Measurements from ENCODE around the gene SLC9A6. TPM values are rescaled to one million over a fixed set of nuclear protein-coding genes. Genes with fewer than 3 reads are reported as not detected.
A peak's percentile ranks its signal among the peaks of the same experiment; 100 is the strongest.

Gene SLC9A6
- total and polyA plus RNA-seq, 11 donors: 10.6 to 23.2 (median 15.6) TPM

DNA sequence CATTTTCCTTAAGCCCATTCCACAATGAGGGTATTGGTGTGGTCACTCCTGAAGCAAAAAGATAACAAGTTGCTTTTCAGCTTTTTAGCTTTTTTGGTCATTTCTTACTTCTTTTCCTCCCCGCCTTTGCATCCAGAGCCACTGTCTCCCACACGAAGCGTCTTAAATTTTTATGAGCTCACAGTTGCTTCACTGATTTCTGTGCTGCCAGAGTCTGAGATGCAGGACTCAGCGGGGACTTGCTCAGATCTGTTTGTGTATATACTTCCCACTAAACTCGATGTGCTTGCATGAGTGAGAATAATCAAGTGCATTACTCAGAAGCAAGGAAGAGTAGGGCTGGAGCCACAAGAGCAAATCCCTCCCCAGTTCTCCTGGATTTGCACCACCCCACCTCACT lies 81.9 kb downstream of the SLC9A6 start:
- ATAC-seq (no peak), DNase-seq (no peak)
- H3K4me3 ChIP-seq: no peak overlapping the region
- peaks cover 0 to 3% (median 0%) of the 10 kb centered on the region in 9 donors for H3K27me3 ChIP-seq
- WGBS, 4 donors: 73 to 85% (median 81%) methylated on average over 5 of the region's 5 CpGs
- peaks cover 0 to 23% (median 1%) of the 10 kb centered on the region in 12 donors for H3K4me1 ChIP-seq
- H3K9me3 ChIP-seq: no peaks in the 10 kb centered on the region
- intact Hi-C loops (cut with DNase I): no loop called here
- peak overlapping the region in 1 of 12 donors; percentile 48 for H3K27ac ChIP-seq
- no peak for TF ChIP-seq POLR2A (IDR thresholded peaks at IDR 0.05)
- TF ChIP-seq, protein P1, sequence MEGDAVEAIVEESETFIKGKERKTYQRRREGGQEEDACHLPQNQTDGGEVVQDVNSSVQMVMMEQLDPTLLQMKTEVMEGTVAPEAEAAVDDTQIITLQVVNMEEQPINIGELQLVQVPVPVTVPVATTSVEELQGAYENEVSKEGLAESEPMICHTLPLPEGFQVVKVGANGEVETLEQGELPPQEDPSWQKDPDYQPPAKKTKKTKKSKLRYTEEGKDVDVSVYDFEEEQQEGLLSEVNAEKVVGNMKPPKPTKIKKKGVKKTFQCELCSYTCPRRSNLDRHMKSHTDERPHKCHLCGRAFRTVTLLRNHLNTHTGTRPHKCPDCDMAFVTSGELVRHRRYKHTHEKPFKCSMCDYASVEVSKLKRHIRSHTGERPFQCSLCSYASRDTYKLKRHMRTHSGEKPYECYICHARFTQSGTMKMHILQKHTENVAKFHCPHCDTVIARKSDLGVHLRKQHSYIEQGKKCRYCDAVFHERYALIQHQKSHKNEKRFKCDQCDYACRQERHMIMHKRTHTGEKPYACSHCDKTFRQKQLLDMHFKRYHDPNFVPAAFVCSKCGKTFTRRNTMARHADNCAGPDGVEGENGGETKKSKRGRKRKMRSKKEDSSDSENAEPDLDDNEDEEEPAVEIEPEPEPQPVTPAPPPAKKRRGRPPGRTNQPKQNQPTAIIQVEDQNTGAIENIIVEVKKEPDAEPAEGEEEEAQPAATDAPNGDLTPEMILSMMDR (IDR thresholded peaks at IDR 0.05): no peak
- no peaks in the 10 kb centered on the region for H3K36me3 ChIP-seq

DNA sequence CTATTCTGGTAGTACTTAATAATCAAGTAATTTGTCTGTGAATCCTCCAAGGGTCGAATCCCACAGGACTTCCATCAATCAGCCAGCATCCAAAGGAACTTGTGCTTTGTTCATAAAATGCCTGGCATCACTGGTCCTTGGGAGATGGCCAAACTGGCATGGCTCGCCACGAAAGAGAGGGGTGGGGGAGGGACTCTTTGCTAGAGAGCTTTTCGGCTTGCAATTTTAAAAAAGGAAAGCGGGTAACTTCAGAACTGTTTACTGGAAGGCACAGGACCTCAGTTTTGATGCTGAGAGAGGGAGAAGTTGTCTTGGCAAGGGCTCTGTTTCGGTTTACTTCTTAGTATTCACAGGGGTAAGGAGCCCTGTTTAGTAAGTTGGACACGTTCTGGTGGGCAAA lies 82.7 kb downstream of the SLC9A6 start:
- WGBS, 4 donors: 54 to 65% (median 60%) methylated on average over 7 of the region's 7 CpGs
- ATAC-seq: no peak
- DNase-seq: no peak
- Histone ChIP-seq H3K4me1 (peaks cover 0 to 23% (median 1%) of the 10 kb centered on the region in 12 donors), H3K27me3 (peaks cover 0 to 3% (median 0%) of the 10 kb centered on the region in 9 donors), H3K36me3 (no peaks in the 10 kb centered on the region), H3K4me3 (no peak overlapping the region), H3K27ac (peak overlapping the region in 1 of 12 donors; percentile 48), H3K9me3 (no peaks in the 10 kb centered on the region)
- TF ChIP-seq, protein P1 (IDR thresholded peaks at IDR 0.05): no peak
- TF ChIP-seq POLR2A (IDR thresholded peaks at IDR 0.05): no peak
- intact Hi-C loops (cut with DNase I): no loop called here

DNA sequence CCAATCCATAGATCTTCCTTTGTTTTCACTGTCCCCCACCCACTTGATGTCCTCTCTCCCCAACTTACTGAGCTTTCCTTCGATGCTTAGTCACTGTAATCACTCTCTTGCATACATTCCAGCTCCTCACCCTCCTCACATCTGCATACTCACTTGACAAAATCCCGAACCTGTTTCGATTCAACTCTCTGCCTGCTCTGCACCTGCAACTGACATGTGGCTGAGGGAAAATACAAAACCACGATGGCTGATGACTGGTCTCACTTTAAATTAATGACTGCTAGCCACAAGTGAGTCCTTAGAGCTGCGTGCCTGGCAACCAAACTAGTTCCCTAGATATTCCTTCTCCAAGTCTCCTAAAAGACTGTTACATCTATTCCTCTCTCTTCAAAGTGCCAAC lies 91.7 kb downstream of the SLC9A6 start:
- ATAC-seq (no peak), DNase-seq (no peak)
- no peak overlapping the region for H3K27ac ChIP-seq
- no peaks in the 10 kb centered on the region for H3K27me3 ChIP-seq
- TF ChIP-seq, protein P1 (IDR thresholded peaks at IDR 0.05): no peak
- TF ChIP-seq POLR2A (IDR thresholded peaks at IDR 0.05): no peak
- no peaks in the 10 kb centered on the region for H3K9me3 ChIP-seq
- H3K4me1 ChIP-seq: no peaks in the 10 kb centered on the region
- WGBS, 4 donors: 57 to 60% (median 59%) methylated on average over 5 of the region's 5 CpGs
- H3K36me3 ChIP-seq: no peaks in the 10 kb centered on the region
- H3K4me3 ChIP-seq: no peak overlapping the region
- intact Hi-C loops (cut with DNase I): no loop called here

DNA sequence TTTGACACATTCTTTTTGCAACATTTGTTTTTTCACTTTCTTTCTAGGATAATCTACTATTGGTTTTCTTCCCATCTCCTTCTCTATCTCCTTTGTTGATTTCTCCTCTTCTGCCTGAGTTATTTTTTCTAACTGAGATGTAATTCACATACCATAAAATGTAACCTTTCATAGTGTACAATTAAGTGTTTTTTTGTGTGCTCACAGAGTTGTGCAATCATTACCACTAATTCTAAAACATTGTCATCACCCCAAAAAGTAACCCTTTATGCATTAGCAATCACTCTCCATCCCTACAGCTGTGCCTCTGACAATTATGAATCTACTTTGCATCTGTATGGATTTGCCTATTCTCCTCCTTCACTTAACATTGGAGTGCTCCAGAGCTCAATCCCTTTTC lies 95.5 kb downstream of the SLC9A6 start:
- no peaks in the 10 kb centered on the region for H3K36me3 ChIP-seq
- ATAC-seq (no peak), DNase-seq (no peak)
- H3K27me3 ChIP-seq: no peaks in the 10 kb centered on the region
- TF ChIP-seq, protein P1 (IDR thresholded peaks at IDR 0.05): no peak
- TF ChIP-seq POLR2A (IDR thresholded peaks at IDR 0.05): no peak
- no peak overlapping the region for H3K4me3 ChIP-seq
- no peaks in the 10 kb centered on the region for H3K4me1 ChIP-seq
- intact Hi-C loops (cut with DNase I): no loop called here
- no peaks in the 10 kb centered on the region for H3K9me3 ChIP-seq
- no peak overlapping the region for H3K27ac ChIP-seq
